Loucy (cell line): Measurements from ENCODE around the gene MTCH1.

ENCODE experiments used
- CTCF ChIP-seq: fragments of 200-600 bp; sonication (generic); conservative IDR thresholded peaks from 2 replicates; pipeline ENCODE4 v1.5.1; 2014; ENCODE audit warnings: mild to moderate bottlenecking, antibody characterized with exemption, low read length
- EZH2phosphoT487 ChIP-seq: fragments of 200-600 bp; IDR thresholded peaks from 2 replicates; pipeline ENCODE4 v1.6.1; 2018; ENCODE audit warnings: antibody characterized with exemption, mild to moderate bottlenecking, moderate library complexity, borderline replicate concordance

- TF ChIP-seq CTCF (no peak), EZH2phosphoT487 (no peak)
Observed at GRCh38 chr6:36986704-36987047, 680 bp upstream of the MTCH1 start.
